ENCODE measurements around the gene ADAM11. TPM values are rescaled to one million over a fixed set of nuclear protein-coding genes. Genes with fewer than 3 reads are reported as not detected.
"Not testable (repeated sequence)": the region's sequence is repeated elsewhere in the genome, so short reads cannot be mapped to it uniquely, and the experiment has no call there.

ADAM11 gene
- total and polyA plus RNA-seq, 7 experiments from 2014 or later, result 0.08 to 1.5 (median 0.63) TPM; not detected in 1

- POLR2A ChIA-PET; DNase-seq; H3K4me3 ChIP-seq (ENCODE audit: low read length); H3K4me1 Mint-ChIP-seq; intact Hi-C loops (cut with micrococcal nuclease); H3K36me3 ChIP-seq (ENCODE audit: control insufficient read depth in 2 of 3, insufficient read depth in 3 of 3, low read length in 3 of 3); H3K27ac Mint-ChIP-seq; H3K27ac ChIP-seq (ENCODE audit: low read depth, low read length); CTCF ChIA-PET; H3K9me3 Mint-ChIP-seq; H3K4me1 ChIP-seq (ENCODE audit: control insufficient read depth in 2 of 2, insufficient read depth in 2 of 2, low read length in 2 of 2); ATAC-seq; H3K9me3 ChIP-seq (ENCODE audit: control insufficient read depth in 2 of 3, low read length in 3 of 3): not testable (repeated sequence)
- peaks cover 12 to 18% (median 13%) of the 10 kb centered on the region in 5 donors for H3K27me3 Mint-ChIP-seq
- H3K36me3 Mint-ChIP-seq, result peaks cover 0 to 10% (median 5%) of the 10 kb centered on the region in 5 donors
- H3K27me3 ChIP-seq (ENCODE audit: control insufficient read depth in 2 of 2, insufficient read depth in 2 of 2, low read length in 2 of 2), result peaks cover 0 to 15% of the 10 kb centered on the region in 2 donors
- peak overlapping the region in 1 of 10 donors; percentile 29 for H3K4me3 Mint-ChIP-seq
These were observed 3.6 kb upstream of the ADAM11 start for GRCh38 chr17:44755180-44755579.

GRCh38 chr17:44757045-44757917, 1.5 kb upstream of the ADAM11 start:
- POLR2A ChIA-PET, result no interaction called here
- CTCF ChIA-PET, result no interaction called here
- intact Hi-C loops (cut with micrococcal nuclease), result no loop called here
- H3K27ac ChIP-seq (ENCODE audit: low read depth, low read length), result no peak overlapping the region
- H3K27me3 Mint-ChIP-seq, result peaks cover 26 to 36% (median 27%) of the 10 kb centered on the region in 5 donors
- ATAC-seq (no peak), DNase-seq (no peak)
- no peak overlapping the region for H3K27ac Mint-ChIP-seq
- no peaks in the 10 kb centered on the region for H3K36me3 ChIP-seq (ENCODE audit: control insufficient read depth in 2 of 3, insufficient read depth in 3 of 3, low read length in 3 of 3)
- no peaks in the 10 kb centered on the region for H3K9me3 ChIP-seq (ENCODE audit: control insufficient read depth in 2 of 3, low read length in 3 of 3)
- no peak overlapping the region for H3K4me3 ChIP-seq (ENCODE audit: low read length)
- H3K4me3 Mint-ChIP-seq, result peak overlapping the region in 5 of 10 donors; percentile 38 to 80 (median 64)
- H3K4me1 Mint-ChIP-seq, result peaks cover 0 to 4% (median 2%) of the 10 kb centered on the region in 7 donors
- no peaks in the 10 kb centered on the region for H3K9me3 Mint-ChIP-seq
- H3K36me3 Mint-ChIP-seq, result no peaks in the 10 kb centered on the region
- H3K4me1 ChIP-seq (ENCODE audit: control insufficient read depth in 2 of 2, insufficient read depth in 2 of 2, low read length in 2 of 2), result peaks cover 0 to 4% of the 10 kb centered on the region in 2 donors
- H3K27me3 ChIP-seq (ENCODE audit: control insufficient read depth in 2 of 2, insufficient read depth in 2 of 2, low read length in 2 of 2), result peaks cover 0 to 15% of the 10 kb centered on the region in 2 donors

DNA sequence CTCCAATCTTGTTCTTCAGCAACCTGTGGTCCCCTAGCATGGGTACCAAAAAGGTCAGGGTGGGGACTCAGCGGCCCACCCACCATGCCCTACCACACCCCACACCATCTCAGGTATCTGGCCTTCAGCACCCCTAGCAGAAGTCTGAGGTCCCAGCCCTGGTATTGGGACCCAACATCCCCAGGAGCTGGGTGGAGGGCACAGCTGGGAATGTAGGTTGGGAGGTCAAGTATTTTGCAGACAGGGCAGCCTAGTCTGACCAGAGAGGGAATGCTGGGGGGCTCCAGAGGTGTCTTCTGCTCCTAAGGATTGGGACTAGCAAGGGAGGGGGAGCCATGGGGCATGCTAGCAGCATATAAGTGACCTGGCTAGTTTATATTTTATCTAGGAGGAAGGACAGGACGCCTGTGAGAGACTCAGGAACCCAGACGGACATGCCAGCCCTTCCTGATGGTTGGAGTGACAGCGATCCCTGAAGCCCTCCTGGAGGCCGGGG, 822 bp upstream of the ADAM11 start:
- intact Hi-C loops (cut with micrococcal nuclease), result no loop called here
- Histone ChIP-seq H3K36me3 (ENCODE audit: control insufficient read depth in 2 of 3, insufficient read depth in 3 of 3, low read length in 3 of 3) (no peaks in the 10 kb centered on the region), H3K27me3 (ENCODE audit: control insufficient read depth in 2 of 2, insufficient read depth in 2 of 2, low read length in 2 of 2) (peaks cover 0 to 15% of the 10 kb centered on the region in 2 donors), H3K9me3 (ENCODE audit: control insufficient read depth in 2 of 3, low read length in 3 of 3) (no peaks in the 10 kb centered on the region), H3K4me3 (ENCODE audit: low read length) (no peak overlapping the region), H3K4me1 (ENCODE audit: control insufficient read depth in 2 of 2, insufficient read depth in 2 of 2, low read length in 2 of 2) (peaks cover 0 to 4% of the 10 kb centered on the region in 2 donors), H3K27ac (ENCODE audit: low read depth, low read length) (no peak overlapping the region)
- ChIA-PET POLR2A (no interaction called here), CTCF (no interaction called here)
- H3K9me3 Mint-ChIP-seq, result no peaks in the 10 kb centered on the region
- peak overlapping the region; percentile 14 to 80 (median 64) for H3K4me3 Mint-ChIP-seq
- no peak overlapping the region for H3K27ac Mint-ChIP-seq
- H3K36me3 Mint-ChIP-seq, result no peaks in the 10 kb centered on the region
- H3K27me3 Mint-ChIP-seq, result peaks cover 26 to 40% (median 27%) of the 10 kb centered on the region in 5 donors
- H3K4me1 Mint-ChIP-seq, result peaks cover 0 to 4% (median 2%) of the 10 kb centered on the region in 7 donors
- DNase-seq (no peak), ATAC-seq (no peak)

DNA sequence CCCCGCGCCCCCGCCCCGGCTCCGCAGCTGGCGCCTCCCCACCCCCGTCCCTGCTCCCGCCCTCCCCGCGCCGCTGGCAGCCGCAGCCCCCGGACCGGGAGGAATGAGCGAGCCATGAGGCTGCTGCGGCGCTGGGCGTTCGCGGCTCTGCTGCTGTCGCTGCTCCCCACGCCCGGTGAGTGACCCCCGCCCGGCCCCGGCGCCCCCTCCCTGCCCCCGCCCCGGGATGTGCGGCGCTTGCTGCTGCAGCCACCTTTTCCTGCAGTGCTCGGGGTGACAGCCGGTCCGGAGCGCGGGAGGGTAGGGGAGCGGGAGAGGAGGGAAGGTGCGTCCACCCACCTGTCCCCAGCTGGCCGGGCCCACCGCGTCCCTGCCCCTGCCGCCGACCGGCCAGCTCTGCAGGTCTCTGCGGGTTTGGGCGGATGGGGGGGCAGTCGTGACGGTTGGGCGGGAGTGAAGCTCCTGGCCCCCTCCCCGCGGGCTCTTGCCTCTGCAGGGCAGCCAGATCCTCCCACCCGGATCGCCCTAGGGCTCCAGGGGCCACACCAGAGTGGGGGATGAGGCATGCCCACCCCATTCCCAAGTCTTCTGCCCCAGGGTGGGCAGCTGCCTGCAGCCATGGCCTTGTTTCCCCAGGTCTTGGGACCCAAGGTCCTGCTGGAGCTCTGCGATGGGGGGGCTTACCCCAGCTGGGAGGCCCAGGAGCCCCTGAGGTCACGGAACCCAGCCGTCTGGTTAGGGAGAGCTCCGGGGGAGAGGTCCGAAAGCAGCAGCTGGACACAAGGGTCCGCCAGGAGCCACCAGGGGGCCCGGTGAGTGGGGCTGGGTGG, 513 bp downstream of the ADAM11 start:
- CTCF ChIA-PET, result interaction anchor here (0.6 kb wide), 1 partner anchor 429 kb away, joined by 3 read pairs; no protein-coding TSS in a partner anchor
- no peaks in the 10 kb centered on the region for H3K9me3 Mint-ChIP-seq
- Histone ChIP-seq H3K9me3 (ENCODE audit: control insufficient read depth in 2 of 3, low read length in 3 of 3) (no peaks in the 10 kb centered on the region), H3K36me3 (ENCODE audit: control insufficient read depth in 2 of 3, insufficient read depth in 3 of 3, low read length in 3 of 3) (no peaks in the 10 kb centered on the region), H3K27me3 (ENCODE audit: control insufficient read depth in 2 of 2, insufficient read depth in 2 of 2, low read length in 2 of 2) (peaks cover 0 to 15% of the 10 kb centered on the region in 2 donors), H3K4me1 (ENCODE audit: control insufficient read depth in 2 of 2, insufficient read depth in 2 of 2, low read length in 2 of 2) (peaks cover 0 to 4% of the 10 kb centered on the region in 2 donors), H3K4me3 (ENCODE audit: low read length) (no peak overlapping the region), H3K27ac (ENCODE audit: low read depth, low read length) (no peak overlapping the region)
- POLR2A ChIA-PET, result interaction anchor here (1.0 kb wide), 1 partner anchor 114 kb away, joined by 4 read pairs; no protein-coding TSS in a partner anchor
- H3K27me3 Mint-ChIP-seq, result peaks cover 22 to 43% (median 27%) of the 10 kb centered on the region in 5 donors
- DNase-seq (peak in 1 of 9 donors; percentile 13), ATAC-seq (peak; percentile 25)
- peak overlapping the region in 3 of 10 donors; percentile 16 to 62 (median 17) for H3K4me3 Mint-ChIP-seq
- intact Hi-C loops (cut with micrococcal nuclease), result no loop called here
- H3K36me3 Mint-ChIP-seq, result no peaks in the 10 kb centered on the region
- peaks cover 0 to 4% (median 2%) of the 10 kb centered on the region in 7 donors for H3K4me1 Mint-ChIP-seq
- H3K27ac Mint-ChIP-seq, result no peak overlapping the region

- Histone ChIP-seq H3K9me3 (ENCODE audit: control insufficient read depth in 2 of 3, low read length in 3 of 3) (no peaks in the 10 kb centered on the region), H3K4me3 (ENCODE audit: low read length) (no peak overlapping the region), H3K27ac (ENCODE audit: low read depth, low read length) (no peak overlapping the region), H3K36me3 (ENCODE audit: control insufficient read depth in 2 of 3, insufficient read depth in 3 of 3, low read length in 3 of 3) (no peaks in the 10 kb centered on the region), H3K4me1 (ENCODE audit: control insufficient read depth in 2 of 2, insufficient read depth in 2 of 2, low read length in 2 of 2) (peaks cover 0 to 4% of the 10 kb centered on the region in 2 donors), H3K27me3 (ENCODE audit: control insufficient read depth in 2 of 2, insufficient read depth in 2 of 2, low read length in 2 of 2) (peaks cover 0 to 15% of the 10 kb centered on the region in 2 donors)
- H3K9me3 Mint-ChIP-seq, result no peaks in the 10 kb centered on the region
- POLR2A ChIA-PET, result interaction anchor here (1.0 kb wide), 1 partner anchor 113 kb away, joined by 4 read pairs; no protein-coding TSS in a partner anchor
- H3K27me3 Mint-ChIP-seq, result peaks cover 21 to 43% (median 27%) of the 10 kb centered on the region in 5 donors
- no peak for DNase-seq
- H3K36me3 Mint-ChIP-seq, result no peaks in the 10 kb centered on the region
- intact Hi-C loops (cut with micrococcal nuclease), result no loop called here
- H3K27ac Mint-ChIP-seq, result no peak overlapping the region
- CTCF ChIA-PET, result no interaction called here
- peaks cover 0 to 4% (median 2%) of the 10 kb centered on the region in 7 donors for H3K4me1 Mint-ChIP-seq
- H3K4me3 Mint-ChIP-seq, result peak overlapping the region in 3 of 10 donors; percentile 20 to 62 (median 29)
- no peak for ATAC-seq
These were observed 1.1 kb downstream of the ADAM11 start for GRCh38 chr17:44759916-44760243.

- Mint-ChIP-seq H3K4me1 (peaks cover 0 to 4% (median 2%) of the 10 kb centered on the region in 7 donors), H3K9me3 (no peaks in the 10 kb centered on the region), H3K4me3 (peak overlapping the region in 4 of 10 donors; percentile 39 to 62 (median 47)), H3K27ac (no peak overlapping the region), H3K36me3 (no peaks in the 10 kb centered on the region), H3K27me3 (peaks cover 21 to 46% (median 27%) of the 10 kb centered on the region in 5 donors)
- Histone ChIP-seq H3K27me3 (ENCODE audit: control insufficient read depth in 2 of 2, insufficient read depth in 2 of 2, low read length in 2 of 2) (peaks cover 0 to 15% of the 10 kb centered on the region in 2 donors), H3K27ac (ENCODE audit: low read depth, low read length) (no peak overlapping the region), H3K36me3 (ENCODE audit: control insufficient read depth in 2 of 3, insufficient read depth in 3 of 3, low read length in 3 of 3) (no peaks in the 10 kb centered on the region), H3K4me1 (ENCODE audit: control insufficient read depth in 2 of 2, insufficient read depth in 2 of 2, low read length in 2 of 2) (peaks cover 0 to 4% of the 10 kb centered on the region in 2 donors), H3K4me3 (ENCODE audit: low read length) (no peak overlapping the region), H3K9me3 (ENCODE audit: control insufficient read depth in 2 of 3, low read length in 3 of 3) (no peaks in the 10 kb centered on the region)
- DNase-seq (no peak), ATAC-seq (no peak)
- ChIA-PET CTCF (no interaction called here), POLR2A (no interaction called here)
- intact Hi-C loops (cut with micrococcal nuclease), result no loop called here
These were observed 1.9 kb downstream of the ADAM11 start for GRCh38 chr17:44760474-44761308.

Measured in naive thymus-derived CD4-positive, alpha-beta T cell (primary cell).